ENCODE results near the gene WDFY2. TPM values are rescaled to one million over a fixed set of nuclear protein-coding genes. Genes with fewer than 3 reads are reported as not detected.

The WDFY2 gene
- total and polyA plus RNA-seq, 2 of the 8 experiments (the other 6 are each of a cell fraction or from before 2014, with no cell fraction given): 13.9 to 29.0 TPM

DNA sequence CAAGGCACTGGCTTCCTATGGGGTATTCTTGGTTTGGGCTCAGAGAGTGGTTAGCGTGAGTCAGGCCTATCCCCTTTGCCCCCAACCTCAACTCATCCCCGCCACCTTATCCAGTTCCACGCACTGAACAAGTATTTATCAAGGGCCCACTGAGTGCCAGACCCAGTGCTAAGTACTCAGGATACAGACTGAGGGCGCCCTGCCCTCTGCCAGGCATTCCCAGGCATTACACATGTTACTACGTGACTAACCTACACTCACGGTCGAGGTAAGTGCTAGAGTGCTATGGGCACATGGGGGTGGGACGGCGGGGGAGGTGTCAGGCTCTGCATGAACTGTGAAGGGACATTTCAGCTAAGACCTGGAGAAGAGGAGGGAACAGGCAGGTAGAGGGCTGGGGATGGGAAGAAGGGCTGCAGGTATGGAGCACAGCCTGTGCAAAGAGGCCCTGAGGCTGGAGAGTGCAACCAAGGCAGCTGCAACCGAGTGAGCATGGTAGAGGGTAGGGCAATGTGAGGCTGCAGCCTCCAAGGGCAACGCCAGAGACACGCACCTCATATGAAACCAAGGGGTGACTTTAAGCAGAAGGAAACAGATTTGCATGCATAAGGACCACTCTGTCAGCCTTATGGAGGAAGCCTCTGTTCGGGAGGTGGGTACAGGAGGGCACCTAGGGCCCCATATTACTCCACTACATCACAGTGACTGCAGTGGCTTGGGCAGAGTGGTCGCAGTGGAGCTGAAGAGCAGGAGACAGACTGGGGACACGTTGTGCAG, 197.2 kb downstream of the WDFY2 start:
- 0 out of 2 replicates have a peak overlapping the region, but pooled peaks have one; percentile 10 for H2AK5ac ChIP-seq (ENCODE audit: low read depth, low read length)
- H3K56ac ChIP-seq (replicated peaks; ENCODE audit: insufficient read length, low read depth, low read length): no peak overlapping the region
- no peak overlapping the region for H3K4me2 ChIP-seq (ENCODE audit: insufficient read depth in 1 of 2, low read depth in 2 of 2, low read length in 2 of 2)
- TF ChIP-seq RAD21 (IDR thresholded peaks at IDR 0.05 in 1 of 2, conservative IDR thresholded peaks at IDR 0.05 in 1 of 2; ENCODE audit: low read depth in 2 of 2, low read length in 2 of 2): peak; percentile 76 to 77
- no peak for TF ChIP-seq JUN (IDR thresholded peaks at IDR 0.05; ENCODE audit: low read depth, low read length)
- TF ChIP-seq, protein P1, sequence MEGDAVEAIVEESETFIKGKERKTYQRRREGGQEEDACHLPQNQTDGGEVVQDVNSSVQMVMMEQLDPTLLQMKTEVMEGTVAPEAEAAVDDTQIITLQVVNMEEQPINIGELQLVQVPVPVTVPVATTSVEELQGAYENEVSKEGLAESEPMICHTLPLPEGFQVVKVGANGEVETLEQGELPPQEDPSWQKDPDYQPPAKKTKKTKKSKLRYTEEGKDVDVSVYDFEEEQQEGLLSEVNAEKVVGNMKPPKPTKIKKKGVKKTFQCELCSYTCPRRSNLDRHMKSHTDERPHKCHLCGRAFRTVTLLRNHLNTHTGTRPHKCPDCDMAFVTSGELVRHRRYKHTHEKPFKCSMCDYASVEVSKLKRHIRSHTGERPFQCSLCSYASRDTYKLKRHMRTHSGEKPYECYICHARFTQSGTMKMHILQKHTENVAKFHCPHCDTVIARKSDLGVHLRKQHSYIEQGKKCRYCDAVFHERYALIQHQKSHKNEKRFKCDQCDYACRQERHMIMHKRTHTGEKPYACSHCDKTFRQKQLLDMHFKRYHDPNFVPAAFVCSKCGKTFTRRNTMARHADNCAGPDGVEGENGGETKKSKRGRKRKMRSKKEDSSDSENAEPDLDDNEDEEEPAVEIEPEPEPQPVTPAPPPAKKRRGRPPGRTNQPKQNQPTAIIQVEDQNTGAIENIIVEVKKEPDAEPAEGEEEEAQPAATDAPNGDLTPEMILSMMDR (IDR thresholded peaks at IDR 0.05; ENCODE audit: control extremely low read depth in 1 of 3, insufficient read depth in 1 of 3, low read depth in 1 of 3, low read length in 3 of 3): peak; percentile 38 to 69 (median 56); a peak in 3 of 4 replicates
- H3K36me3 ChIP-seq (ENCODE audit: control insufficient read depth in 2 of 4, insufficient read depth in 4 of 4, low read length in 3 of 4): no peaks in the 10 kb centered on the region
- peak overlapping the region; percentile 36; the same call in 1 of the 2 replicates for H2BK15ac ChIP-seq (ENCODE audit: low read length)
- no peaks in the 10 kb centered on the region; the same call in 1 of the 2 replicates for H3K79me1 ChIP-seq (ENCODE audit: low read depth, low read length)
- ChIA-PET CTCF (ENCODE audit: partially characterized antibody) (interaction anchor here (0.6 to 11.3 kb wide), 21 partner anchors 8 to 495 kb away, joined by 3 to 123 read pairs (median 4); no protein-coding TSS in a partner anchor), POLR2A (ENCODE audit: partially characterized antibody) (interaction anchor here (1.9 to 3.3 kb wide), 3 partner anchors 11 to 329 kb away, joined by 5 to 20 read pairs (median 10); partner anchors contain the start of gene INTS6)
- H2BK5ac ChIP-seq (ENCODE audit: low read depth, low read length): no peak overlapping the region; the same call in 1 of the 2 replicates
- H4K20me1 ChIP-seq (replicated peaks in 1 of 2; ENCODE audit: control insufficient read depth in 1 of 2, insufficient read depth in 2 of 2, low read length in 2 of 2): no peaks in the 10 kb centered on the region
- no peak overlapping the region for H3K27ac ChIP-seq (ENCODE audit: low read depth, low read length)
- DNase-seq (ENCODE audit: low read depth in 1 of 2, low spot score in 2 of 2) (no peak), FAIRE-seq (no peak)
- peaks cover 0 to 4% (median 0%) of the 10 kb centered on the region in 4 experiments; a peak in 2 of 7 replicates for H3K4me1 ChIP-seq (replicated peaks in 1 of 4; ENCODE audit: control insufficient read depth in 3 of 4, insufficient read depth in 4 of 4, low read length in 3 of 4)
- no peak overlapping the region for H4K91ac ChIP-seq (replicated peaks; ENCODE audit: insufficient read length, low read length)
- H3K23me2 ChIP-seq (ENCODE audit: low read depth, low read length): no peaks in the 10 kb centered on the region
- no peaks in the 10 kb centered on the region; a peak in 1 of 7 replicates for H3K27me3 ChIP-seq (replicated peaks in 1 of 4; ENCODE audit: control insufficient read depth in 3 of 4, extremely low read depth in 1 of 4, insufficient read depth in 3 of 4, low read length in 3 of 4)
- no peaks in the 10 kb centered on the region for H3K9me3 ChIP-seq (ENCODE audit: insufficient read depth in 2 of 2, low read depth in 1 of 2, low read length in 1 of 2)
- peak overlapping the region; percentile 60; the same call in 1 of the 2 replicates for H2BK12ac ChIP-seq (ENCODE audit: low read depth, low read length)
- H3K18ac ChIP-seq (ENCODE audit: extremely low read depth, low read length): peak overlapping the region; percentile 51; the same call in 1 of the 2 replicates
- no peak overlapping the region for H4K5ac ChIP-seq (ENCODE audit: insufficient read length, low read depth, low read length)
- no peaks in the 10 kb centered on the region for H3K79me2 ChIP-seq (ENCODE audit: control insufficient read depth in 1 of 2, insufficient read depth in 2 of 2, low read length in 2 of 2)
- 83% methylated on average over 15 of the region's 15 CpGs; no CpG with 5 or more reads in 1 of the 2 experiments for WGBS, 2 experiments (ENCODE audit: extremely low coverage in 1 of 2, insufficient coverage in 1 of 2, insufficient read length in 1 of 2, insufficient replicate concordance in 2 of 2, low coverage in 1 of 2, low lambda C conversion rate in 2 of 2, missing lambda C conversion rate in 1 of 2)
- H3K23ac ChIP-seq (ENCODE audit: insufficient read length): no peak overlapping the region
- H2AFZ ChIP-seq (ENCODE audit: low read length): no peak overlapping the region
- no peak overlapping the region for H3K4ac ChIP-seq (replicated peaks; ENCODE audit: insufficient read length, low read depth, low read length)
- no peak overlapping the region for H2BK120ac ChIP-seq (replicated peaks; ENCODE audit: low read depth, low read length)
- no peak overlapping the region for H3K4me3 ChIP-seq (ENCODE audit: extremely low read depth in 1 of 4, insufficient read depth in 2 of 4, low read depth in 3 of 4, low read length in 4 of 4)
- H3K14ac ChIP-seq (ENCODE audit: insufficient read length): no peak overlapping the region
- H2BK20ac ChIP-seq (ENCODE audit: low read length): no peak overlapping the region
- no peak overlapping the region; the same call in 1 of the 2 replicates for H4K8ac ChIP-seq (ENCODE audit: extremely low read depth, insufficient read depth, low read length)
- no peak overlapping the region for H3K9ac ChIP-seq (replicated peaks in 1 of 4; ENCODE audit: extremely low read depth in 1 of 4, low read depth in 3 of 4, low read length in 3 of 4)

Data from H1 (cell line).